Endothelial cell of umbilical vein (primary cell): Measurements from ENCODE around the gene SMIM30. TPM values are rescaled to one million over a fixed set of nuclear protein-coding genes. Genes with fewer than 3 reads are reported as not detected.

Experiments used
- BruUV-seq: library from RNA; stranded (reverse); fragments of 400-500 nt; replicated peaks from 2 replicates; lab custom pipeline; 2021; lab: Mats Ljungman, UMichigan
- CTCF ChIA-PET: fragments of 300-600, 350-600 bp; sonication (Branson Sonifier 250); formaldehyde crosslinking; loops from one replicate; lab custom pipeline; 2021; ENCODE audit warnings: antibody characterized with exemption, inconsistent platforms; lab: Charles Lee
- POLR2A ChIA-PET: fragments of 300-600, 350-600 bp; sonication (Branson Sonifier 250); formaldehyde crosslinking; loops from one replicate; lab custom pipeline; 2021; ENCODE audit warnings: antibody characterized with exemption, inconsistent platforms; lab: Charles Lee
- DNase-seq: peaks from one replicate; pipeline ENCODE4 v3.0.0-alpha.2; 2011; ENCODE audit warnings: low read depth, low spot score
- FAIRE-seq: peaks from 2 replicates; lab custom pipeline; 2011; peaks lifted over from hg19 to GRCh38; lab: Jason Lieb, UNC
- H2AFZ ChIP-seq: 2 replicates; pipeline ENCODE4 v1.6.0; 2012; ENCODE audit warnings: low read depth, low read length, control low read depth, inconsistent platforms
- H3K27ac ChIP-seq: 2 replicates; pipeline ENCODE4 v1.5.1; 2011; ENCODE audit warnings: low read depth, mild to moderate bottlenecking, control low read depth, low read length, moderate library complexity; ENCODE audit not compliant: insufficient read depth
- H3K27me3 ChIP-seq, 2 experiments: 2 replicates each; pipeline versions ENCODE4 v1.6.0 to v1.6.1; 2011; ENCODE audit warnings: low read length in 2 of 2, mixed read lengths in 1 of 2; ENCODE audit not compliant: control insufficient read depth in 2 of 2, insufficient read depth in 2 of 2
- H3K36me3 ChIP-seq, 2 experiments: 2 replicates in 1 of 2; 3 replicates in 1 of 2; pipeline ENCODE4 v1.5.1; 2011; ENCODE audit warnings: low read length in 2 of 2, mild to moderate bottlenecking in 1 of 2, moderate library complexity in 1 of 2; ENCODE audit not compliant: control insufficient read depth in 2 of 2, insufficient read depth in 2 of 2; ENCODE audit errors: extremely low read depth in 1 of 2
- H3K4me1 ChIP-seq: 3 replicates; pipeline ENCODE4 v1.5.1; 2011; ENCODE audit warnings: mild to moderate bottlenecking, low read length; ENCODE audit not compliant: control insufficient read depth, insufficient read depth; ENCODE audit errors: extremely low read depth
- H3K4me2 ChIP-seq: 2 replicates; pipeline ENCODE4 v1.6.1; 2011; ENCODE audit warnings: low read length, control low read depth, mixed read lengths; ENCODE audit not compliant: insufficient read depth
- H3K4me3 ChIP-seq, 3 experiments: fragments of 200-600 bp in 1 of 3; sonication (generic), shearing (Covaris generic) in 1 of 3; replicated peaks in 1 of 3; 2 replicates each; pipeline ENCODE4 v1.5.1; 2011 to 2016; ENCODE audit warnings: control low read depth in 3 of 3, low read length in 3 of 3, mild to moderate bottlenecking in 2 of 3, inconsistent platforms in 1 of 3, low read depth in 1 of 3, moderate library complexity in 1 of 3; ENCODE audit not compliant: insufficient read depth in 1 of 3
- H3K79me2 ChIP-seq: 2 replicates; pipeline ENCODE4 v1.6.0; 2012; ENCODE audit warnings: low read length, inconsistent platforms; ENCODE audit not compliant: control insufficient read depth, insufficient read depth
- H3K9ac ChIP-seq: replicated peaks from 2 replicates; pipeline ENCODE3; 2011; ENCODE audit warnings: low read length, control low read depth; ENCODE audit not compliant: insufficient read depth; ENCODE audit errors: extremely low read depth
- H3K9me1 ChIP-seq: replicated peaks from 3 replicates; pipeline ENCODE4 v1.6.0; 2011; ENCODE audit warnings: mild to moderate bottlenecking, low read length; ENCODE audit not compliant: control insufficient read depth, insufficient read depth; ENCODE audit errors: extremely low read depth
- H3K9me3 ChIP-seq: replicated peaks from 2 replicates; pipeline ENCODE4 v1.5.1; 2012; ENCODE audit warnings: low read length, inconsistent platforms; ENCODE audit not compliant: control insufficient read depth, insufficient read depth
- H4K20me1 ChIP-seq: replicated peaks from 2 replicates; pipeline ENCODE3; 2011; ENCODE audit warnings: mild to moderate bottlenecking, low read length; ENCODE audit not compliant: control insufficient read depth, insufficient read depth; ENCODE audit errors: extremely low read depth
- CTCF ChIP-seq, 2 donors: IDR thresholded peaks; 1 replicate in 1 of 2; 2 replicates in 1 of 2; pipeline ENCODE4 v1.5.1; 2011; ENCODE audit warnings: low read length in 2 of 2, mild to moderate bottlenecking in 2 of 2, moderate library complexity in 2 of 2, control low read depth in 1 of 2, inconsistent platforms in 1 of 2, low read depth in 1 of 2; ENCODE audit not compliant: insufficient read depth in 1 of 2; ENCODE audit errors: extremely low read depth in 1 of 2
- EZH2 ChIP-seq: IDR thresholded peaks from 2 replicates; pipeline ENCODE4 v1.6.1; 2012; ENCODE audit warnings: borderline replicate concordance, low read depth, mild to moderate bottlenecking, moderate library complexity, low read length, inconsistent platforms; ENCODE audit not compliant: severe bottlenecking
- FOS ChIP-seq: IDR thresholded peaks from 2 replicates; pipeline ENCODE4 v1.6.1; 2011; ENCODE audit warnings: mild to moderate bottlenecking, low read length, moderate library complexity, borderline replicate concordance; ENCODE audit not compliant: insufficient read depth
- GATA2 ChIP-seq: IDR thresholded peaks from 2 replicates; pipeline ENCODE4 v1.7.0; 2011; ENCODE audit warnings: low read depth, mild to moderate bottlenecking, moderate library complexity, mixed read lengths, low read length; ENCODE audit not compliant: insufficient read length, insufficient read depth
- JUN ChIP-seq: IDR thresholded peaks from 2 replicates; pipeline ENCODE4 v1.6.1; 2011; ENCODE audit warnings: borderline replicate concordance, low read depth; ENCODE audit not compliant: insufficient read length, insufficient read depth
- POLR2AphosphoS5 ChIP-seq: IDR thresholded peaks from 2 replicates; pipeline ENCODE4 v1.6.1; 2012; ENCODE audit warnings: low read depth, mild to moderate bottlenecking, control low read depth, low read length, moderate library complexity; ENCODE audit not compliant: insufficient read depth
- dilution Hi-C: fragments of 300-500 bp; cut with MboI; formaldehyde crosslinking; loops from one replicate; pipeline ENCODE4 v1.15.0; 2019; ENCODE audit warnings: low sequenced_read_pairs; ENCODE audit not compliant: extremely low pct_ligation_motif_present
- intact Hi-C: fragments of 100-400 bp; cut with micrococcal nuclease; formaldehyde crosslinking; loops from one replicate; pipeline ENCODE4 v1.10.0; 2022
- polyA plus RNA-seq, 4 experiments: library from polyadenylated mRNA; depleted of rRNA in 3 of 4; stranded (reverse) in 3 of 4; unstranded in 1 of 4; fragments of >200 nt; gene quantifications; 2 replicates each; pipeline versions ENCODE4 v1.2.1 to v1.2.3, GENCODE V29; 2011 to 2012; ENCODE audit warnings: missing spikeins in 1 of 4
- total RNA-seq: library from RNA; stranded (reverse); gene quantifications from 2 replicates; pipeline ENCODE4 v1.2.3, GENCODE V29; 2021

SMIM30 gene
- total and polyA plus RNA-seq, 2 donors (not counting 3 experiments of a cell fraction or from before 2014, with no cell fraction given), result 26.3 to 39.1 TPM

DNA sequence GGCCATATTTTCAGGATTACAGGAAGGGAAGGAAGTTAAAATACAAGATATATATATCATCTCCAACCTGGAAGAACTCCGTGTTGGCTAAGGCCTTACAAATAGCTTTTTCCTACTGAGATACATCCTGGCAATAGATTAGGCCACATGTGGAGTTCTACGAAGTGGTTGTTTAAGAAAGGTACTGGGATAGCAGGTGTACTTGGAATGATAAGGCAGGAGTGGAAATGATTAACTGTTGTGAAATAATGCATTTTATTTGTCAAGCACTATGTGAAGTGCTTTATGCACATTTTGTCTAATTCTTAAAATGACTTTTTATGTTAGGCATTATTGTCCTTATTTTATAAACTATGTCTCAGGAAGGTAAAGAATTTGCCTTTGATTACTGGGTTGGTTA is 18.9 kb upstream of the SMIM30 start:
- Histone ChIP-seq H3K9ac (no peak overlapping the region), H3K4me2 (no peak overlapping the region), H3K79me2 (no peaks in the 10 kb centered on the region), H3K9me3 (no peaks in the 10 kb centered on the region), H3K4me1 (no peaks in the 10 kb centered on the region), H3K36me3 (no peaks in the 10 kb centered on the region), H2AFZ (no peak overlapping the region), H3K4me3 (no peak overlapping the region), H4K20me1 (no peaks in the 10 kb centered on the region), H3K27me3 (no peaks in the 10 kb centered on the region), H3K9me1 (no peaks in the 10 kb centered on the region), H3K27ac (no peak overlapping the region)
- FAIRE-seq (no peak), DNase-seq (no peak)
- POLR2A ChIA-PET, result no interaction called here
- no peak for TF ChIP-seq FOS
- no peak for TF ChIP-seq JUN
- TF ChIP-seq CTCF (IDR thresholded peaks at IDR 0.05; ENCODE audit: extremely low read depth in 1 of 2, insufficient read depth in 1 of 2, low read depth in 1 of 2, low read length in 2 of 2), result no peak
- TF ChIP-seq POLR2AphosphoS5, result no peak
- TF ChIP-seq GATA2, result no peak
- TF ChIP-seq EZH2, result no peak
- dilution Hi-C loops, result no loop called here
- no TSS peak for BruUV-seq
- intact Hi-C loops, result no loop called here
- CTCF ChIA-PET, result no interaction called here
